IMR-90 (cell line): ENCODE measurements around the gene KIF5C. TPM values are rescaled to one million over a fixed set of nuclear protein-coding genes. Genes with fewer than 3 reads are reported as not detected.

Experiments
- ATAC-seq: fragments of 200-7000 bp; cut with Tn5 transposase; 2 replicates; pipeline ENCODE4 v1.9.1; 2020; ENCODE audit warnings: low read depth, mild to moderate bottlenecking, moderate library complexity
- BruUV-seq: library from RNA; stranded (reverse); fragments of 400-500 nt; replicated peaks from 2 replicates; lab custom pipeline; 2021; lab: Mats Ljungman, UMichigan
- CTCF ChIA-PET: fragments of 300-600 bp; formaldehyde crosslinking; extraction: SDS; loops from one replicate; lab custom pipeline; 2021; ENCODE audit warnings: antibody characterized with exemption; lab: Yijun Ruan, JAX
- POLR2A ChIA-PET: fragments of 300-600 bp; sonication (Branson Sonifier 250); formaldehyde crosslinking; loops from one replicate; lab custom pipeline; 2022; ENCODE audit warnings: antibody characterized with exemption; ENCODE audit not compliant: unreplicated experiment; lab: Charles Lee
- DNase-seq: peaks from one replicate; pipeline ENCODE4 v3.0.0; 2013
- H2AFZ ChIP-seq: replicated peaks from 2 replicates; pipeline ENCODE3; 2013; ENCODE audit warnings: low read length, mild to moderate bottlenecking; ENCODE audit not compliant: poor library complexity
- H2AK5ac ChIP-seq: 2 replicates; pipeline ENCODE4 v1.6.1; 2013; ENCODE audit warnings: low read depth, low read length, inconsistent platforms
- H2AK9ac ChIP-seq: replicated peaks from 2 replicates; pipeline ENCODE3; 2013; ENCODE audit warnings: mild to moderate bottlenecking, low read depth, low read length, moderate library complexity; ENCODE audit not compliant: poor library complexity
- H2BK120ac ChIP-seq: 2 replicates; pipeline ENCODE4 v1.6.1; 2013; ENCODE audit warnings: low read depth, low read length, inconsistent platforms
- H2BK15ac ChIP-seq: 3 replicates; pipeline ENCODE4 v1.6.1; 2013; ENCODE audit warnings: low read depth, low read length, inconsistent platforms
- H2BK20ac ChIP-seq: 2 replicates; pipeline ENCODE4 v1.6.1; 2013; ENCODE audit warnings: low read depth, mild to moderate bottlenecking, inconsistent platforms, low read length, moderate library complexity
- H2BK5ac ChIP-seq: 2 replicates; pipeline ENCODE4 v1.6.1; 2013; ENCODE audit warnings: mild to moderate bottlenecking, low read depth, low read length, inconsistent platforms; ENCODE audit not compliant: poor library complexity, severe bottlenecking
- H3K14ac ChIP-seq: replicated peaks from 2 replicates; pipeline ENCODE4 v1.6.1; 2013; ENCODE audit warnings: low read depth, low read length, inconsistent platforms
- H3K18ac ChIP-seq: 2 replicates; pipeline ENCODE4 v1.6.1; 2013; ENCODE audit warnings: low read depth, low read length, control low read depth
- H3K23ac ChIP-seq: 2 replicates; pipeline ENCODE4 v1.6.1; 2013; ENCODE audit warnings: low read depth, low read length, inconsistent platforms
- H3K27ac ChIP-seq: 2 replicates; pipeline ENCODE4 v1.5.1; 2013; ENCODE audit warnings: mild to moderate bottlenecking, control low read depth, low read length; ENCODE audit not compliant: insufficient read depth
- H3K27me3 ChIP-seq: 2 replicates; pipeline ENCODE4 v1.6.1; 2013; ENCODE audit warnings: low read length; ENCODE audit not compliant: control insufficient read depth, insufficient read depth
- H3K36me3 ChIP-seq: 2 replicates; pipeline ENCODE4 v1.6.1; 2013; ENCODE audit warnings: low read length, mixed read lengths; ENCODE audit not compliant: control insufficient read depth, insufficient read depth
- H3K4ac ChIP-seq: 2 replicates; pipeline ENCODE4 v1.6.1; 2013; ENCODE audit warnings: low read depth, low read length, inconsistent platforms
- H3K4me1 ChIP-seq: 2 replicates; pipeline ENCODE4 v1.6.1; 2013; ENCODE audit warnings: low read length, mixed read lengths; ENCODE audit not compliant: control insufficient read depth, insufficient read depth
- H3K4me2 ChIP-seq: 2 replicates; pipeline ENCODE4 v1.6.1; 2013; ENCODE audit warnings: low read depth, mild to moderate bottlenecking, control low read depth, low read length, moderate library complexity
- H3K4me3 ChIP-seq: 2 replicates; pipeline ENCODE4 v1.5.1; 2013; ENCODE audit warnings: low read depth, mild to moderate bottlenecking, control low read depth, low read length, moderate library complexity; ENCODE audit not compliant: insufficient read depth
- H3K56ac ChIP-seq: 2 replicates; pipeline ENCODE4 v1.6.1; 2013; ENCODE audit warnings: low read length, inconsistent platforms; ENCODE audit not compliant: insufficient read depth; ENCODE audit errors: extremely low read depth
- H3K79me1 ChIP-seq, 2 experiments: 2 replicates each; pipeline ENCODE4 v1.6.1; 2013; ENCODE audit warnings: low read length in 2 of 2, inconsistent platforms in 1 of 2, low read depth in 1 of 2
- H3K9ac ChIP-seq: 2 replicates; pipeline ENCODE4 v1.6.1; 2013; ENCODE audit warnings: low read depth, low read length, control low read depth
- H3K9me1 ChIP-seq: 2 replicates; pipeline ENCODE4 v1.6.1; 2013; ENCODE audit warnings: low read length, inconsistent platforms; ENCODE audit not compliant: insufficient read depth
- H3K9me3 ChIP-seq: 2 replicates; pipeline ENCODE4 v1.6.1; 2013; ENCODE audit warnings: low read length; ENCODE audit not compliant: control insufficient read depth, insufficient read depth
- H4K20me1 ChIP-seq: 2 replicates; pipeline ENCODE4 v1.6.1; 2013; ENCODE audit warnings: low read length, inconsistent platforms; ENCODE audit not compliant: insufficient read depth
- H4K5ac ChIP-seq: 2 replicates; pipeline ENCODE4 v1.6.1; 2013; ENCODE audit warnings: mild to moderate bottlenecking, low read depth, low read length, control low read depth
- H4K8ac ChIP-seq, 2 experiments: 2 replicates each; pipeline ENCODE4 v1.6.1; 2013; ENCODE audit warnings: low read depth in 2 of 2, low read length in 2 of 2, control low read depth in 1 of 2, inconsistent platforms in 1 of 2
- H4K91ac ChIP-seq: 2 replicates; pipeline ENCODE4 v1.6.1; 2013; ENCODE audit warnings: low read depth, low read length, inconsistent platforms; ENCODE audit not compliant: insufficient read depth
- BHLHE40 ChIP-seq: fragments of 150-350 bp; IDR thresholded peaks from 2 replicates; pipeline ENCODE4 v1.6.1; 2016; ENCODE audit warnings: mild to moderate bottlenecking, low read depth, low read length
- MAFK ChIP-seq: IDR thresholded peaks from 2 replicates; pipeline ENCODE4 v1.6.1; 2012; ENCODE audit warnings: low read depth, low read length, improper control_type of control experiment
- POLR2A ChIP-seq: IDR thresholded peaks from 2 replicates; pipeline ENCODE4 v1.6.1; 2012; ENCODE audit warnings: mild to moderate bottlenecking, low read depth, low read length
- WGBS, 2 experiments: methylation state at CpG; one replicate each; pipeline versions ENCODE4 v1.1.5 to v1.1.7; 2013; ENCODE audit warnings: missing lambda C conversion rate in 2 of 2; ENCODE audit not compliant: insufficient read length in 1 of 2; ENCODE audit errors: extremely low coverage in 2 of 2; 5-methylcytosine and 5-hydroxymethylcytosine counted together
- dilution Hi-C: fragments of 300-500 bp; cut with HindIII; formaldehyde crosslinking; loops from one replicate; pipeline ENCODE4 v1.14.3; 2018; ENCODE audit warnings: low sequenced_read_pairs; ENCODE audit not compliant: unreplicated experiment
- in situ Hi-C: fragments of 300-500 bp; cut with MboI; formaldehyde crosslinking; loops from 3 replicates; pipeline ENCODE4 v1.14.3; 2019; ENCODE audit warnings: low sequenced_read_pairs, inconsistent platforms, mixed read lengths
- intact Hi-C: fragments of 100-400 bp; cut with micrococcal nuclease; formaldehyde crosslinking; loops from 2 replicates; pipeline ENCODE4 v1.10.0; 2022
- polyA plus RNA-seq, 3 experiments: library from polyadenylated mRNA; depleted of rRNA; stranded (reverse); fragments of >200 nt; gene quantifications; 2 replicates each; pipeline ENCODE4 v1.2.3, GENCODE V29; 2012; ENCODE audit warnings: low replicate concordance in 1 of 3
- total RNA-seq: library from RNA; depleted of rRNA; stranded (reverse); fragments of >200 nt; gene quantifications from 2 replicates; pipeline ENCODE4 v1.2.3, GENCODE V29; 2012

Gene KIF5C
- total and polyA plus RNA-seq, 2 of the 4 experiments (the other 2 are of a cell fraction): 0.10 to 0.18 TPM

DNA sequence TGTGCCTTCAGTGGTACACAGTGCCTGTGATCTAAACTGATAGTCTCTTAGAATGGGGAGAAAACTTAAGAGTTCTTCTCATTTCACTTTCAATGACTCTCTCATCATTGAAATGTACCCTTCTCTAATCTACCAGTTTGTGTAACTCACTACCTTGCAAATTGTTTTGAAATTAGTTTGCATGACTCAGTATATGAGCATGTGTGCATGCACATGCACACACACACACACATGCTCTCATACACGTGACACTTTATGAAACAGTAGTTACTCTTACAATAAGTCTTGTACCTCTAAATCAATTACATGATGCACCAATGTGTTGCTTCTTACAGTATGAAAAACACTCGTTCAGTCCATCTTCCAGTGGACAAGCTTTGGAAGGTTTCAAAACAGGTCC lies 174.1 kb downstream of the KIF5C start:
- in situ Hi-C loops (no loop called here), dilution Hi-C loops (no loop called here), intact Hi-C loops (no loop called here)
- no TSS peak for BruUV-seq
- Histone ChIP-seq H3K56ac (no peak overlapping the region), H4K91ac (peak overlapping the region; percentile 45; the same call in 1 of the 2 replicates), H3K27ac (no peak overlapping the region), H3K79me1 (no peaks in the 10 kb centered on the region), H3K9ac (no peak overlapping the region), H3K4me2 (no peak overlapping the region), H2AK5ac (no peak overlapping the region), H4K5ac (no peak overlapping the region), H2BK120ac (no peak overlapping the region), H3K18ac (no peak overlapping the region), H3K9me3 (no peaks in the 10 kb centered on the region; the same call in 1 of the 2 replicates), H3K27me3 (no peaks in the 10 kb centered on the region), H2BK5ac (no peak overlapping the region), H2AFZ (no peak overlapping the region), H3K14ac (no peak overlapping the region), H3K4me3 (no peak overlapping the region), H2BK15ac (no peak overlapping the region), H4K8ac (no peak overlapping the region), H2AK9ac (no peak overlapping the region), H3K4me1 (no peaks in the 10 kb centered on the region), H3K23ac (no peak overlapping the region), H2BK20ac (peak overlapping the region; percentile 33; the same call in 1 of the 2 replicates), H4K20me1 (no peaks in the 10 kb centered on the region), H3K36me3 (no peaks in the 10 kb centered on the region), H3K9me1 (no peaks in the 10 kb centered on the region), H3K4ac (no peak overlapping the region)
- ATAC-seq (no peak), DNase-seq (peak; percentile 62)
- POLR2A ChIA-PET: no interaction called here
- CTCF ChIA-PET: interaction anchor here (1.1 kb wide), 1 partner anchor 8 kb away, joined by 3 read pairs; no protein-coding TSS in a partner anchor
- no CpG with 5 or more reads among the region's 2 CpGs for WGBS, 2 experiments
- TF ChIP-seq POLR2A (no peak), BHLHE40 (peak; percentile 80), MAFK (peak; percentile 23; the same call in 1 of the 2 replicates)
